IMR-90 (cell line): Measurements from ENCODE around the gene CHRNA1. TPM values are rescaled to one million over a fixed set of nuclear protein-coding genes. Genes with fewer than 3 reads are reported as not detected.

Experiments used
- ATAC-seq: fragments of 200-7000 bp; cut with Tn5 transposase; 2 replicates; pipeline ENCODE4 v1.9.1; 2020; ENCODE audit warnings: low read depth, mild to moderate bottlenecking, moderate library complexity
- BruUV-seq: library from RNA; stranded (reverse); fragments of 400-500 nt; replicated peaks from 2 replicates; lab custom pipeline; 2021; lab: Mats Ljungman, UMichigan
- CTCF ChIA-PET: fragments of 300-600 bp; formaldehyde crosslinking; extraction: SDS; loops from one replicate; lab custom pipeline; 2021; ENCODE audit warnings: antibody characterized with exemption; lab: Yijun Ruan, JAX
- POLR2A ChIA-PET: fragments of 300-600 bp; sonication (Branson Sonifier 250); formaldehyde crosslinking; loops from one replicate; lab custom pipeline; 2022; ENCODE audit warnings: antibody characterized with exemption; ENCODE audit not compliant: unreplicated experiment; lab: Charles Lee
- DNase-seq: peaks from one replicate; pipeline ENCODE4 v3.0.0; 2013
- H2AFZ ChIP-seq: replicated peaks from 2 replicates; pipeline ENCODE3; 2013; ENCODE audit warnings: low read length, mild to moderate bottlenecking; ENCODE audit not compliant: poor library complexity
- H2AK5ac ChIP-seq: 2 replicates; pipeline ENCODE4 v1.6.1; 2013; ENCODE audit warnings: low read depth, low read length, inconsistent platforms
- H2AK9ac ChIP-seq: replicated peaks from 2 replicates; pipeline ENCODE3; 2013; ENCODE audit warnings: mild to moderate bottlenecking, low read depth, low read length, moderate library complexity; ENCODE audit not compliant: poor library complexity
- H2BK120ac ChIP-seq: 2 replicates; pipeline ENCODE4 v1.6.1; 2013; ENCODE audit warnings: low read depth, low read length, inconsistent platforms
- H2BK15ac ChIP-seq: 3 replicates; pipeline ENCODE4 v1.6.1; 2013; ENCODE audit warnings: low read depth, low read length, inconsistent platforms
- H2BK20ac ChIP-seq: 2 replicates; pipeline ENCODE4 v1.6.1; 2013; ENCODE audit warnings: low read depth, mild to moderate bottlenecking, inconsistent platforms, low read length, moderate library complexity
- H2BK5ac ChIP-seq: 2 replicates; pipeline ENCODE4 v1.6.1; 2013; ENCODE audit warnings: mild to moderate bottlenecking, low read depth, low read length, inconsistent platforms; ENCODE audit not compliant: poor library complexity, severe bottlenecking
- H3K14ac ChIP-seq: replicated peaks from 2 replicates; pipeline ENCODE4 v1.6.1; 2013; ENCODE audit warnings: low read depth, low read length, inconsistent platforms
- H3K18ac ChIP-seq: 2 replicates; pipeline ENCODE4 v1.6.1; 2013; ENCODE audit warnings: low read depth, low read length, control low read depth
- H3K23ac ChIP-seq: 2 replicates; pipeline ENCODE4 v1.6.1; 2013; ENCODE audit warnings: low read depth, low read length, inconsistent platforms
- H3K27ac ChIP-seq: 2 replicates; pipeline ENCODE4 v1.5.1; 2013; ENCODE audit warnings: mild to moderate bottlenecking, control low read depth, low read length; ENCODE audit not compliant: insufficient read depth
- H3K27me3 ChIP-seq: 2 replicates; pipeline ENCODE4 v1.6.1; 2013; ENCODE audit warnings: low read length; ENCODE audit not compliant: control insufficient read depth, insufficient read depth
- H3K36me3 ChIP-seq: 2 replicates; pipeline ENCODE4 v1.6.1; 2013; ENCODE audit warnings: low read length, mixed read lengths; ENCODE audit not compliant: control insufficient read depth, insufficient read depth
- H3K4ac ChIP-seq: 2 replicates; pipeline ENCODE4 v1.6.1; 2013; ENCODE audit warnings: low read depth, low read length, inconsistent platforms
- H3K4me1 ChIP-seq: 2 replicates; pipeline ENCODE4 v1.6.1; 2013; ENCODE audit warnings: low read length, mixed read lengths; ENCODE audit not compliant: control insufficient read depth, insufficient read depth
- H3K4me2 ChIP-seq: 2 replicates; pipeline ENCODE4 v1.6.1; 2013; ENCODE audit warnings: low read depth, mild to moderate bottlenecking, control low read depth, low read length, moderate library complexity
- H3K4me3 ChIP-seq: 2 replicates; pipeline ENCODE4 v1.5.1; 2013; ENCODE audit warnings: low read depth, mild to moderate bottlenecking, control low read depth, low read length, moderate library complexity; ENCODE audit not compliant: insufficient read depth
- H3K56ac ChIP-seq: 2 replicates; pipeline ENCODE4 v1.6.1; 2013; ENCODE audit warnings: low read length, inconsistent platforms; ENCODE audit not compliant: insufficient read depth; ENCODE audit errors: extremely low read depth
- H3K79me1 ChIP-seq, 2 experiments: 2 replicates each; pipeline ENCODE4 v1.6.1; 2013; ENCODE audit warnings: low read length in 2 of 2, inconsistent platforms in 1 of 2, low read depth in 1 of 2
- H3K9ac ChIP-seq: 2 replicates; pipeline ENCODE4 v1.6.1; 2013; ENCODE audit warnings: low read depth, low read length, control low read depth
- H3K9me1 ChIP-seq: 2 replicates; pipeline ENCODE4 v1.6.1; 2013; ENCODE audit warnings: low read length, inconsistent platforms; ENCODE audit not compliant: insufficient read depth
- H3K9me3 ChIP-seq: 2 replicates; pipeline ENCODE4 v1.6.1; 2013; ENCODE audit warnings: low read length; ENCODE audit not compliant: control insufficient read depth, insufficient read depth
- H4K20me1 ChIP-seq: 2 replicates; pipeline ENCODE4 v1.6.1; 2013; ENCODE audit warnings: low read length, inconsistent platforms; ENCODE audit not compliant: insufficient read depth
- H4K5ac ChIP-seq: 2 replicates; pipeline ENCODE4 v1.6.1; 2013; ENCODE audit warnings: mild to moderate bottlenecking, low read depth, low read length, control low read depth
- H4K8ac ChIP-seq, 2 experiments: 2 replicates each; pipeline ENCODE4 v1.6.1; 2013; ENCODE audit warnings: low read depth in 2 of 2, low read length in 2 of 2, control low read depth in 1 of 2, inconsistent platforms in 1 of 2
- H4K91ac ChIP-seq: 2 replicates; pipeline ENCODE4 v1.6.1; 2013; ENCODE audit warnings: low read depth, low read length, inconsistent platforms; ENCODE audit not compliant: insufficient read depth
- CHD1 ChIP-seq: IDR thresholded peaks from 2 replicates; pipeline ENCODE4 v1.6.1; 2012; ENCODE audit warnings: low read depth, low read length, improper control_type of control experiment
- MAFK ChIP-seq: IDR thresholded peaks from 2 replicates; pipeline ENCODE4 v1.6.1; 2012; ENCODE audit warnings: low read depth, low read length, improper control_type of control experiment
- MAZ ChIP-seq: IDR thresholded peaks from 2 replicates; pipeline ENCODE4 v1.6.1; 2012; ENCODE audit warnings: low read depth, mild to moderate bottlenecking, low read length, improper control_type of control experiment, moderate library complexity, borderline replicate concordance
- MXI1 ChIP-seq: IDR thresholded peaks from 2 replicates; pipeline ENCODE4 v1.6.1; 2012; ENCODE audit warnings: low read depth, mild to moderate bottlenecking, low read length, moderate library complexity, borderline replicate concordance
- NFE2L2 ChIP-seq: fragments of 150-350 bp; IDR thresholded peaks from 2 replicates; pipeline ENCODE4 v1.6.1; 2016; ENCODE audit warnings: low read depth, mild to moderate bottlenecking, low read length
- POLR2A ChIP-seq: IDR thresholded peaks from 2 replicates; pipeline ENCODE4 v1.6.1; 2012; ENCODE audit warnings: mild to moderate bottlenecking, low read depth, low read length
- RAD21 ChIP-seq: IDR thresholded peaks from 2 replicates; pipeline ENCODE4 v1.6.1; 2012; ENCODE audit warnings: low read length, improper control_type of control experiment
- RFX5 ChIP-seq: IDR thresholded peaks from 2 replicates; pipeline ENCODE4 v1.8.0; 2012; ENCODE audit warnings: low read depth, mild to moderate bottlenecking, low read length, moderate library complexity
- SMC3 ChIP-seq: fragments of 150-350 bp; IDR thresholded peaks from 2 replicates; pipeline ENCODE4 v1.6.1; 2016; ENCODE audit warnings: low read depth, mild to moderate bottlenecking, antibody characterized with exemption, low read length, moderate library complexity
- WGBS, 2 experiments: methylation state at CpG; one replicate each; pipeline versions ENCODE4 v1.1.5 to v1.1.7; 2013; ENCODE audit warnings: missing lambda C conversion rate in 2 of 2; ENCODE audit not compliant: insufficient read length in 1 of 2; ENCODE audit errors: extremely low coverage in 2 of 2; 5-methylcytosine and 5-hydroxymethylcytosine counted together
- dilution Hi-C: fragments of 300-500 bp; cut with HindIII; formaldehyde crosslinking; loops from one replicate; pipeline ENCODE4 v1.14.3; 2018; ENCODE audit warnings: low sequenced_read_pairs; ENCODE audit not compliant: unreplicated experiment
- in situ Hi-C: fragments of 300-500 bp; cut with MboI; formaldehyde crosslinking; loops from 3 replicates; pipeline ENCODE4 v1.14.3; 2019; ENCODE audit warnings: low sequenced_read_pairs, inconsistent platforms, mixed read lengths
- intact Hi-C: fragments of 100-400 bp; cut with micrococcal nuclease; formaldehyde crosslinking; loops from 2 replicates; pipeline ENCODE4 v1.10.0; 2022
- polyA plus RNA-seq, 3 experiments: library from polyadenylated mRNA; depleted of rRNA; stranded (reverse); fragments of >200 nt; gene quantifications; 2 replicates each; pipeline ENCODE4 v1.2.3, GENCODE V29; 2012; ENCODE audit warnings: low replicate concordance in 1 of 3
- total RNA-seq: library from RNA; depleted of rRNA; stranded (reverse); fragments of >200 nt; gene quantifications from 2 replicates; pipeline ENCODE4 v1.2.3, GENCODE V29; 2012
- TF ChIP-seq, protein P1 (sequence below): fragments of 150-350 bp; IDR thresholded peaks from 2 replicates; pipeline ENCODE4 v1.6.1; 2017; ENCODE audit warnings: mild to moderate bottlenecking, antibody characterized with exemption, low read length, low read depth

Gene CHRNA1
- total and polyA plus RNA-seq, 2 of the 4 experiments (the other 2 are of a cell fraction), result 0.75 to 0.90 TPM

GRCh38 chr2:174766271-174766670, 2.0 kb upstream of the CHRNA1 start:
- H3K4me2 ChIP-seq, result no peak overlapping the region
- peak overlapping the region; percentile 80 for H3K4ac ChIP-seq
- no peaks in the 10 kb centered on the region for H3K36me3 ChIP-seq
- dilution Hi-C loops (loop anchor here (25.0 kb wide), 1 partner anchor 221 kb away; no protein-coding TSS in a partner anchor), intact Hi-C loops (no loop called here), in situ Hi-C loops (no loop called here)
- H2BK5ac ChIP-seq, result no peak overlapping the region
- H3K9me1 ChIP-seq, result peaks cover 24% of the 10 kb centered on the region
- peak overlapping the region; percentile 62; the same call in 1 of the 2 replicates for H4K5ac ChIP-seq
- no peaks in the 10 kb centered on the region for H3K9me3 ChIP-seq
- H3K14ac ChIP-seq, result peak overlapping the region; percentile 67
- peak overlapping the region; percentile 96 for H2BK120ac ChIP-seq
- no peak overlapping the region for H3K9ac ChIP-seq
- DNase-seq (no peak), ATAC-seq (no peak)
- peak overlapping the region in 1 of 2 experiments; percentile 80; a peak in 2 of 4 replicates for H4K8ac ChIP-seq
- no peak overlapping the region for H2AK9ac ChIP-seq
- peak overlapping the region; percentile 36; the same call in 1 of the 2 replicates for H4K91ac ChIP-seq
- H3K56ac ChIP-seq, result no peak overlapping the region
- H3K18ac ChIP-seq, result peak overlapping the region; percentile 84
- TF ChIP-seq NFE2L2 (no peak), CHD1 (no peak), MAZ (no peak), SMC3 (no peak), RAD21 (no peak), MXI1 (no peak), RFX5 (no peak), MAFK (no peak), POLR2A (no peak)
- TF ChIP-seq, protein P1, sequence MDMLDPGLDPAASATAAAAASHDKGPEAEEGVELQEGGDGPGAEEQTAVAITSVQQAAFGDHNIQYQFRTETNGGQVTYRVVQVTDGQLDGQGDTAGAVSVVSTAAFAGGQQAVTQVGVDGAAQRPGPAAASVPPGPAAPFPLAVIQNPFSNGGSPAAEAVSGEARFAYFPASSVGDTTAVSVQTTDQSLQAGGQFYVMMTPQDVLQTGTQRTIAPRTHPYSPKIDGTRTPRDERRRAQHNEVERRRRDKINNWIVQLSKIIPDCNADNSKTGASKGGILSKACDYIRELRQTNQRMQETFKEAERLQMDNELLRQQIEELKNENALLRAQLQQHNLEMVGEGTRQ, result no peak
- H2AFZ ChIP-seq, result no peak overlapping the region
- H3K4me1 ChIP-seq, result peaks cover 22% of the 10 kb centered on the region
- no peaks in the 10 kb centered on the region for H4K20me1 ChIP-seq
- H2BK20ac ChIP-seq, result peak overlapping the region; percentile 96; the same call in 1 of the 2 replicates
- peak overlapping the region; percentile 45; the same call in 1 of the 2 replicates for H2AK5ac ChIP-seq
- ChIA-PET CTCF (no interaction called here), POLR2A (interaction anchor here (0.6 kb wide), 1 partner anchor 257 kb away, joined by 4 read pairs; no protein-coding TSS in a partner anchor)
- no CpG with 5 or more reads among the region's 1 CpG for WGBS, 2 experiments
- H3K4me3 ChIP-seq, result no peak overlapping the region
- BruUV-seq, result no TSS peak
- 0 out of 4 replicates have a peak, but pooled peaks cover 0 to 4% of the 10 kb centered on the region in 2 experiments for H3K79me1 ChIP-seq
- H3K23ac ChIP-seq, result no peak overlapping the region
- H3K27ac ChIP-seq, result no peak overlapping the region
- no peaks in the 10 kb centered on the region for H3K27me3 ChIP-seq
- H2BK15ac ChIP-seq, result peak overlapping the region; percentile 91; the same call in 2 of the 3 replicates
